ENCODE results near the gene MPO.
A peak's percentile ranks its signal among the peaks of the same experiment; 100 is the strongest.

The MPO gene

DNA sequence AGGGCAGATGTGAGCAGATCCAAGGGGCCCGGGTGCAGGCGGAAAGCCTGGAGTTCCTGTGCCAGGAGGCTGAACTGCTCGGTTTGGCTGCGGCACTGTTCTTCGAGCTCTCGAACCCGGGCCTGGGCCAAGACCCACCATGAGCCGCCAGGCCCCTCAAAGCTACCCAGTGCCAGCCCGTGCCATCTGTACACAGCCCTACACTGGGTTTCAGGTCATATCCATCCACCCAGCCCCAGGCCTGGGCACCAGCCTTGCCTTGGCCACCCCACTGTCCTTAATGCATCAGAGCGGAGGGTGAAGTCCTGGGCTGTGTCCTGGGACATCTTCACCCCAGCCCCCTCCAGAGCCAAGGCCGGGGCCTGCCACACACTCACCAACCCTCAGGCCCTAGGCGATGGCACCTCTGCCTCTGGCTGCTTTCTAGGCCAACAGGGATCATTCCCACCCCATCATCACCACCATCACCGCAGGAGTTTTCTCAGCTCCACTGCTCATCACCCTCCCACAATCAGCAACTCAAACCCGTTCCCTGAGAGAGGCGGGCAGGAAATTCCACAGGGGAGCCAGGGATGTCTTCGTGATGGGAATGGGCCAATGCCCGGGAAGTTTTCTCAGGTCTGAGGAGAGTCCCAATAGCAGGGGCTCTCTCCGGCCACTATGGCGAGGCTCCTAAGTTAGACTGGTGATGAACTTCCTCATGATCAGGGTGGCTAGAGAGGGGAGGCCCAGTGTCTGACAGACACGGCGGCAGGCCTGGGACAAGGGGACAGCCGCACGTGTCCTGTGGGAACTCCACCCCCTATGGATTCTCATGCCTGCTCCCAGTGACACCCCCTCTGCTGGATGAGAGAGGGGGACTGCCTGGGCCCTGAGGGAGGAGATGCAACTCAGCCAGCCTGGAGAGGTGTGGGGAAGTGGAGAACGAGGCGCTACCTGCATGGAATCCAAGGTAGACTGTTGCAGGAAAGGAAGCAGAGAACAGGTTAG lies 38.7 kb upstream of the MPO start:
- no peak for DNase-seq

DNA sequence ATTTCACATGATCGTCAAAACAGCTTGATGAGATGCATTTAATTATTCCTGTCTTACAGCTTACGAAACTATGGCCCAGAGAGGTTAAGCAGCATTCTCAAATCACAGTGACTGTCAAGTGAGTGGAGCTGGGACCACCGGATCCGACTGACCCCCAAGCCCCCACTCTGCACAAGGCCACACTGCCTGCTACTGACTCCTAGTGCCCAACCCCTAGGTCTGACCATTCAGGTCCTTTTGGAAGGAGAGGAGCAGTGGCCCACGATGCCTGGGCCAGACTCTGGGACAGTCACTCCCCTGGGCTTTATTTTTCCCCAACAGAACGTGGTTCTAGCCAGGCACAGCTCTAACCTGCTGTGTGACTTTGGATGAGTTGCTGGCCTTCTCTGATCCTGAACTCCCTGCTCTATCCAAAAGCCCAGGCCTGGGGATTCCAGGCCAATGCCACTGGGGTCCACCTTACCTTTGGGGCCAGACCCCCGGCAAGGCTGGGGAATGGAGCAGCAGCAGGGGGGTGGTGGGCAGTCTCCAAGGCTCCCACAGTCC lies 38.0 kb upstream of the MPO start:
- DNase-seq, result no peak

DNA sequence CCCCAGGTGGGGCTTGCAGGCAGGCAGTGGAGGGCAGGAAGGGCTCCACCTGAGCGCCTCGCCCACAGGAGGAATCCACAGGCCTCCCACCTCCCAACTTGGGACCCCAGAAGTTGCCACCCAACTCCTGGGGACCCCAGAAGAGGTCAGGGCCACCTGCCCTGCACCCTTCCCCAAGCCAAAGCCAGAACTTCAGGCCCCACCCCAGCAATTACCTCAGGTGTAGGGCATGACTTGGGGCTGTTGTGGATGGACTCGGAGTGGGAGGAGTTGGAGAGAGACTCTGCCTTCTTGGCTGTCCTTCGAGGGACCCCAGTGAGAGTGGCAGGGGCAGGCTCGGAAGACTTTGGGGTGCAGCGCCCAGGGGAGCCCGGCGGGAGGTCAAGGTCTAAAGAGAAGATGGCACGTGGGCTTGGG lies 37.3 kb upstream of the MPO start:
- DNase-seq, result no peak

DNA sequence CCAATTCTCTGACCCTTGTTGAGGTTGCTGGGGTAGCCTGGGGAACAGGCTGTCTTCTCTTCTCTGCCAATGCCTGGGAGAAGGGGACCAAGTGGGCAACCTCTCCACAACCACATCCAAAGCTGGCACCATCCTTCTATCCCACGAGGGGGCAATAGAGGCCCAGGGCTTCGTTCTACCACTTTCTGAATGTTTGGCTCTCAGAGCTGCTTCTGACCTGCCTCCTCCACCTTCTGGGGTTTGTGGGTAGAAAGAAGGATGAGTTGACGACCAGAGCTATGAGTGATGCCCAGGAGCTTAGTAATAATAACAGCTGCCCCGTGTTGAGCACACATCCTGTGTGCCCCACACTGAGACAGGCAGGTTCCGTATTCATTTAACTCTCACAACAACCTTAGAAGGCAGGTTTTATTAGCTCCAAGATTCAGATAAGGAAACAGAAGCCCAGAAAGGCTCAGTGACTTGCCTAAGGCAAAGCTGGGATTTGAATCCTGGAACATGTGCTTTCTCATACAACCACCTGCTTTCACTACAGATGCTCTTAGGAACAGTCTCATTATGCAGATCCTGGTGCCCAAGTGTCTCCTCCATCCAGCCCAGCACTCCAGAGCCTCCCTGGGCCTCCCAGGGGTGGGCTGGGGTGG lies 36.8 kb upstream of the MPO start:
- peak; percentile 85 for DNase-seq

DNA sequence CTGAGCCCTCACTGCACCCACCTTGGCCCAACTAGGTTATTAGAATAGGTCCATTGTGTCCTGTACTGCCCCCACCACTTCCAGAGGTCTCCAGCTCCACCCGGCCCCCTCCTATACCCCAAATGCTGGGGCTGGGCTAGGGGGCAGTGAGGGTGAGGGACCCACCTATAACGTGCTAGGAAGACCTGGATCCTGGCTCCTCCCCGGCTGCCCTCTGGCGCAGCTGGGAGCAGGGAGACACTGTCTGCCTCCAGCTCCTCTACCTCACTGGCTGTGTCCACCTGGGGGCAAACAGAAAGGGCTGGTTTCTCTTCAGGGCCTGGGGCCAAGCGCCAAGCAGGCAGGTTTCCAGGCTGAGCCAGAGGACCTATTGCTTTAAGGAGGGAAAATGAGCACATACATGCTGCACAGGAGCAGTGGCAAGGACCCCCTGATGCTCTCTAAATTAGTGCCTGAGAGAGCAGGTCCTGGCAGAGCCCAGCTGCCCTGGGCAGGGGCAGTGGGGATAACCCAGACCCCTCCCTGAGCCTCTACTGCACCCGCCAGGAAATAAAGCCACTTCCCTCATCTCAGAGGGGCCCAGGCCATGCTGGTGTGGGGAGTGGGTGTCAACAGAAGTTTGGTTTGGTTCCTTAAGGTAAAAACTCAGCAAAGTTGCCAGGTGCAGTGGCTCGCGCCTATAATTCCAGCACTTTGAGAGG lies 35.7 kb upstream of the MPO start:
- DNase-seq, result no peak

DNA sequence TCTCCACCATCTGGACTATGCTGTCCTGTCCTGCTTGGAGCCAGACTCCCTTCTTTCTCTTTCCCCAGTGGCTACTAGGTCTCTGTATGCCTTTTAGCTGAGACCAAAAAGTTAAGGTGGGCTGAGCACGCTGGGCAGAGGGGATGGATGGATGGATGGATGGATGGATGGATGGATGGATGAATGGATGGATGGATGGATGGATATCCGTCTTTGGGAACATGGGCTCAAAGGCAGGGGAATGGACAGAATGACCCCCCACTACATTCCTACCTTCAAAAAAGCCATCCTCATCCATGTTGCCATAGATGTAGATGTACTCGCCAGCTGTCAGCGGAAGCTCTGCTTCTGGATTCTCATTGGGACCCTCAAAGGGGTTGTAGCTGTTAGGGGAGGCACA lies 35.0 kb upstream of the MPO start:
- no peak for DNase-seq

DNA sequence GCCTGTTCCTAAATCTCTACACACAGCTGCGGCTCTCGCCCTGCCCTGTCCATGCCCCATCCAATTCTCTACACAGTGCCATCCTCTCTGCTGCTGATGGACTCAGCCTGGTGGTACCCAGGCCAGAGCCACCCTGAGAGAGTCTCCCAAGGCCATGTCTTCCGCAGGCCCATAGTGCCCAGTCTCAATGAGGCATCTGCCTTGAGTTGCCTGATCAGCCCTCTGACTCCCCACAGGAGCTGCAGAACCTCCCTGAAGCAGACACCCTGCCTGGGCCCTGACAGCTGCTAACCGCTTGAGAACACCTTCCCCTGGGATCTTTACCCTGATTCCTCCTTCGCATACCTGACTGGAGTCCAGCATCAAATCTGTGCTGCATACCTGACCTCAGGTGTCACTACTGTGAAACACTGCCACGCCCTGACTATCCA lies 34.6 kb upstream of the MPO start:
- no peak for DNase-seq

DNA sequence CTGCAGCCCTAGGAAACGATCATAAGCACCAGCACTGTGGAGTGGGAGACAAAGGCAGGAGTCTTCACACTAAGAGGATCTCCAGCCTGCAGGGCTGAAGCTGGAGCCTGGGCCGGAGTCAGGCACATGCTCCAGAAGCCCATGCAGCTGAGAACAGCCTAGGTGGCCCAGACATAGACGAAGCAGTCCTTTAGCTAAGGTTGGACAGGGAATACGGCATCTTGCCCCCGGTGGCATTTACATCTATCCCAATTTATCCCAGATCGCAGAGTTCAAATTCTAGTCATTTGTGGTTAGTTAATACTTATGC lies 33.9 kb upstream of the MPO start:
- no peak for DNase-seq

DNA sequence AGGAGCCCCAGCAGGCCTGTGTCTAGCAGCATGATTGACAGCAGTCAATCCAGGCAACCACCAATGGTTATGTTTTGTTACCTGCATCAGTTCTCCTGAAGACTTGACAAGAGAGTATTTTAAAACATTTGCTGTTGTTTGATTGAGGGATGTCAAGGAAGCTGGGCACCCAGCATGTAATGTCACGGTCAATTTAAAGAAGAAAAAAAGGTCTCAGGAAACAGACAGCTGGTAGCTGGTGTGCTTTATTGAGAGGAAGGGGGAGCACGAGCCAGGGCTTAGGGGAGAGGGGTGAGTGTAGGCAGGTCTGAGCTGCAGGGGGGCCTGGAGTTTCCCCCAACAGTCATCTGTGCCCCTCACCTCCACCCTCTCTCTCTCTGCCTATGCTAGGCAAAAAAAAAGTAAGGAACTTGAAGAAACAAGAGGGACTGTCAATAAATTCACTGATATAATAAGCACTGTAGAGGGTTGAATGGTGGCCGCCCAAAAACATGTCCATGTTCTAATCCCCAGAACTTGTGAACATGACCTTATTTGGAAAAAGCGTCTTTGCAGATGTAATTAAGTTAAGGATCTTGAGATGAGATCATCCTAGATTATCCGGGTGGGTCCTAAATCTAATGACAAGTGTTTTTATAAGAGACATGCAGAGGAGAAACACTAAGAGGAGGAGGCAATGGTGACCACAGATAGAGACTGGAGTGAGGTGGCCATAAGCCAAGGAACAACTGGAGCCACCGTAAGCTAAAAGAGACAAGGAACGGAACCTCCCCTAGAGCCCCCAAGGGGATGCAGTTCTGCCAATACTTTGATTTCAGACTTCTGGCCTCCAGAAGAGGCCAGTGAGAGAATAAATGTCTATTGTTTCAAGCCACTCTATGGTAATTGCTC lies 33.3 kb upstream of the MPO start:
- DNase-seq, result peak; percentile 98

DNA sequence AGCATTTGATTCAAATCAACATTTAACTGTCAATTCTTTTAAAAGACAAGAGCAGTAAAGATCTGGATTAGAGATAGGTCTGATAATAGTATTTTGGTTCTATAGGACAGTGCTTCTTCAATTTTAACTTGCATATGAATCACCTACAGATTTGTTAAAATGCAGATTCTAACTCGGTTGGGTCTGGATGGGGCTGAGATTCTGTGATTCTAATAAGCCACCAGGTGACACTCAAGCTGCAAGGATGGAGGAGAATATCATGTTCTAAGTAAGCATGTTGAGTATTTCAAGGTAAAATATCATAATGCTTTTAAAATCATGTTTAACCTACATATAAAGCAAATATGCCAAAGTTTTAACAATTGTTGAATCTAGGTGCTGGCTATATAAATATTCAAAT lies 32.1 kb upstream of the MPO start:
- no peak for DNase-seq

DNA sequence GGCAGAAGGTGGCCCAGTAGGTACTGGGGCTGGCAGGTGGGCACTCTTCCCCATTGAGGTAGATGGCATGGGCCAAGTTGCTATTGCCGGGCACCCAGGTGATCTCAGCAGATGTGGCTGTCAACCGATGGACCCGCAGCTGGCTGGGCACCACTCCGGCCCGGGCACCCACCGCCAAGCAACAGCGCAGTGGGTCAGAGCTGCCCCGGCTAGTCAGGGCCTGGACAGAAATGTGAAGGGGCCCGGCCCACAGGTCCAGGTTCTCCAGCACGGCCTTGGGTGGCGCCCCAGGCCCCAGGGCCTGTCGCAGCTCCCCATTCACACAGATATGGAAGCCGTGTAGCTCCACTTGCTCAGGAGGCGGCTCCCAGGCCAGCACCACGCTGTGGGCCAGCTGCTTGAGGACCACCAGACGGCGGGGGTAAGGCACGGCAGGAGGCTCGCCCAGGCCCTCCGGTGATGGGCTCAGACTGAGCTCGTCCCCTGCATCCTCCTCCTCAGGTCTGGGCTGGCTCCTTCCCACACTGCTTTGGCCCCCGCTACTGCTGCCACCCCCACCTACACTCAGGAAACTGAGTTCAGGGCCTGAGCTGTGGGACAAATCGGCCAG lies 31.4 kb upstream of the MPO start:
- DNase-seq, result no peak

DNA sequence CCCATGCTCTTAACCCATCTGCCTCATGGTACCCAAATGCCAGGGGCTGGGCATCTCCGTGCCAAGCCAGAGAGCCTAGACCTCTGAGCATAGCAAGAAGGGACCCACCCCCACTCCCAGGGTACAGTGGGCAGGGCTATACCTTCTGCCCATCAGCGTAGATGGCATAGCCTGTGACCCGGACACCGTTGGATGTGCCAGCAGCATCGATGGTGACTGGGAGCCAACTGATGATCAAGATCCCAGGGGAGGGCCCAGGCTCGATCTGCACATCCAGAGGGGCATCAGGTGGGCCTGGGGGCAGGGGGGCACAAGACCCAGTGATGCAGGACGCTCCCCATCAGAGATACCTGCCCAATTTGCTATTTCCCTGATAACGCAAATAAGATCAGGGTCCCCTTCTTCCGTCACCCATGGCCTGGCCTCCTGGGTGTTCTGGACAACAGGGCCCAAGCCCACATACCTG lies 30.7 kb upstream of the MPO start:
- no peak for DNase-seq

DNA sequence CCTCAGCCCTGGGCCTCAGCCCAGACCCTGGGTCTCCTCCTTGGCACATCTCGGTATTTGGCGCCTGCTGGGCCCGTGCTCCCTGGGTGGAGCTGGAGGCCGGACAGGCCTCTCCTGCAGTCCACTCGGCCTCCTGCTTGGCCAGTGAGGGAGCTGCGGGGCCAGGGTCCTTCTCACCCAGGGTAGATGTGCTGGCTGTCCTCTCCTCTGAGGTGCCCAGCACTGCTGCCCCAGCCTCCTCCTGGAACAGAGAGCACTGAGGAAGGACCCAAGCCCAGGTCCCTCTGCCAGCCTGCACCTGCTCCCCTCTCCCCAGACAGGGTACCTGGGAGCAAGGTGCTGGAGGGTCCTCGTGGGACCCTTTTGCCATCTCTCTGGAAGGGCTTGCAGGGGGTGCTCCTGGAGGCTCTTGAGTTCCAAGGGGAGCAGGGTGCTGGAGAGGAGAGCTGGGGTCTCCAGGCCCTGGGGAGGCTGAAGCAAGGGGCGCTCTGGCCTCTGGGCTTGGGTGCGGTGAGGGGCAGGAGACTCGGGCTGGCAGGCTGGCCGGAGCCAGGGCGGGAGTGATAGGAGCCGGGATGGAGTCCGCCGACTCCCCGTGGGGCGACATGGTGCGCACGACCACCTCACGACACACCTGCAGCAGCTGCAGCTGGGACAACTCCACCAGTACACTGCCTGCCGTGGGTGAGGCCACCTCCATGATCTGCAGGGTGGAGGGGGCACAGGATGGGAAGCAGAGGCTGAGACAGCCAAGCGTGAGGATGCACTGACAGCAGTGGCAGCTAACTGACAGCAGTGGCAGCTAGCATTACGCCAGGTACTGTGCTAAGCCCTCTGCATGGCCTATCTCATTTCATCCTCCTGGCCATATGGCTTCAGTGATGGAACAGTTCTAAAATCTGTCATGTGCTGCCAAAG lies 30.0 kb upstream of the MPO start:
- peak; percentile 79 for DNase-seq

DNA sequence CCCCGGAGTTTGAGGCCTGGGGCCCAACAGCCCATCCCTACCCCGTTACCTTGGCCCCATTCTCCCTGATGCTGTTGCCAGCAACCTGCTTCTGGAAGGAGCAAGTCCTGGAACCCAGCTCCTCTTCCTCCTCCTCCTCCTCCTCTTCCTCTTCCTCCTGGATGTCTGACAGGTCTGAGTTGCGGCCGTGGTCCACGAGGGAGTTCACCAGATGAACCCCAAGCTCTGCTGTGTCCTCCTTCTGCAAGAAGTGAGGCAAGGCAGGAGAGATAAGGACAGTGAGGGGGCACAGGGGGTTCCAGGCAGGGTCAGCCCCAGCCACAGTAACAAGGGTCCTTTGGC lies 29.2 kb upstream of the MPO start:
- no peak for DNase-seq

DNA sequence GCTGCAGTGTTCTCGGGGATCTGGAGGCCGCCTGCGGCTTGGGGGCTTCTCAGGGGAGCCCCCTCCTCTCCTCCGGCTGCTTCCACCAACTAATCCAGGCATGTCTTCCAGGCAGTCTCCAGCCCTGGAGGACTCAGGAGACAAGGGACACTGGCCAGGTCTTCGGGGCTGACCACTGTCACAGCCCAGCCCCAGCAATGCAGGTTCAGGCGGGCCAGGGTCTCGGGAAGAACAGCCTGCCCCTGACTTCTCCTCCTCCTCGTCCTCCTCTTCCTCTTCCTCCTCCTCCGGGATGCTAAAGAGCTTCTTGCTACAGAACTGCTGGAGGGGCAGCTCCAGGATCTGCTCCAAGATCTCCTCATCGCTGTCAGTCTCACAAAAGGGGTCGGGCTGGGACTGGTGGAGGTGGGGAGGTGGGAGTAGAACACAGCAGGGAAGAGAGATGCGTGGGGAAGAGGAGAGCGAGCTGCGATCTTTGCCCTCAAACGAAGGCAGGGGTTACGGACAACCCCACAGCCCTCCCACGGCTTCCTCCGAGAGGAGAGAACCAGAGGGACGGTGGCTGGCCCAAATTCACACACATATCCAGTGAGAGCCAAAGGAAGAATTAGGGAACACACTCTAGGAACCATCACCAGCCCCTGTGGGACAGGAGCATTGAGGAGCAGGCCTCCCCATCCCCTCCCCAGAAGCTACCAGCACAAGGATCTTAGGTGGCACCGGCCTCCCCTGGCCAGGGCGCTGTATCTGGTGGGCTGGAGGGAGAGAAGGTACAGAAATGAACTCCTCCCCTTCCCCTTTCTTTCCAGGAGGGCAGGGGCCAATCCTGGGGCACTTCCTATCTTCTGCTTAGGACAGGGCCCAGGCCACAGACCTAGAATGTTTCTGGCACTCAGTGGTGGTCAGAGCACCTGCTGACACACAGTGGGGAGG lies 28.5 kb upstream of the MPO start:
- DNase-seq, result no peak

DNA sequence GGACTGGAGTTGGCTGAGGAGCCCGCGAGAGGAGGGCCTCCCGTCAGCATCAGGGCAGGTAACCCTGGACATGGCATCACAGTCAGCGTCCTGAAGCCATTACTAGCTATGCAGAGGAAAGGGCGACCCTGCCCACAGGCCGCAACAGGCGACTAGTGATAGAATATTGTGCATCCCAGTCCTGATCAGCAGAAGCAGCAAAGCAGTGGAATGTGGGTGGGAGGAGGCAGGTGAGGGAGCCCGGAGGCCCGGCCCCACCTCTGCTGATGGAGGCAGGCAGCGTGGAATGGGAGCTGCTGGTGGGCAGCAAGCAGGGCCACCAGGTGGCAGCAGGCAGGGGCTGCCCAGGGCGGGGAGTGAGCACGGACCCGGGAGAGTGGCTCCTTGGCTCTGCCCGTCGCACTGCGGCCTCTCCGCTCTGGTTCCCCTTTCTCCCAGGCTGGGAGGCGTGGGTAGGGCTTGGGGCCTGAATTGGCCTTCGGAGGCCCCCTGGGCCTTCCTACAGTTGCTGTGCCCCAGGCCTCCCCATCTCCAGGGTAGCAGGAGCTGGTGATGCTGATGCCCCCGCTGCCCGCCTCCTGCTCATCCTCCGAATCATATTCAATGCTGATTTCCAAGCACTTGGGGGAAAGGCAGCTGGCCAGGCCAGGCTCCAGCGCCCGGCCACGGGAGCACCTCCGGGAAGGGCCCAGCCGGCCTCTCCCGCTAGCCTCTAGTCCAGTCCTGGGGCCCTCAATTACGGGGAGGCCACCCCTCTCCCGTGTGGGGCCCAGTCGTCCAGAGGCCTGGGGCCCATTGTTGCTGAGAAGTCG lies 27.6 kb upstream of the MPO start:
- DNase-seq, result peak; percentile 48

DNA sequence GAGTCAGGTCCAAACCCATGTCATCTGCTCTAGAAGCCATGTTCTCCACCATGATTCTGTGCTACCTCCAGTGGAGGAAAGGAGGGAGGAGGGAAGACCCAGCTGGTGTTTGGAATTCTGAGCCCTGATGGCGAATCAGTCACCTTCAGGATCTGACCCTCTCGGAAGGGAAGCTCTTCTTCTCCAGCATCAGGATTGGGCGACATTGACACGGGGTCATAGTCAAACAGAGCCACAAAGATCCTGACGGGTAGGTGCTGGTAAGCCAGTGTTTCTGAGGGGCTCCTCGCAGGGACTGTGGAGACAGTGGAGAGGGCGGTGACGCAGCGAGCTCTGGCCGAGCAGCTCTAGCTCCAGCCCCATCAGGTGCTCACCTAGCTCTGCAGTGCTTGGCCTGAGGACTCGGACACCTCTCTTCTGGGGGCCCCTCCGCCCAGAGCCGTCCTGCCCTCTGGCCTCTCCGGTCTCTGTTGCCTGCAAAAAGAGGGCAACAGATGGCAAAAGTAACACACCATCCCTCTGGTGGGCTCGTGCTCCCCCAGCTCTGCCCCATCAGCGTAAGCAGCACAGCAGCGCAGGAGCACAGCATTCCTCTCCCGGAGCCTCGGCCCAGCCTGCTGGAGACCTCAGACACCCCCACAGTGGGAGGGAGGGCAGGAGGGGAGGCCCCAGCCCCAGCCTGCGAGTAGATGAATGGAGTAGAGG lies 26.9 kb upstream of the MPO start:
- DNase-seq, result no peak

All from NCI-H82 (cell line).